Activated CD8-positive, alpha-beta T cell treated with anti-CD3 and anti-CD28 coated beads for 36 hours (primary cell): Measurements from ENCODE around the gene GAP43. TPM values are rescaled to one million over a fixed set of nuclear protein-coding genes. Genes with fewer than 3 reads are reported as not detected.

Experiments
- ATAC-seq: fragments of 200-7000 bp; cut with Tn5 transposase; one replicate; pipeline ENCODE4 v1.10.0; 2021; ENCODE audit warnings: mild to moderate bottlenecking, moderate library complexity
- CTCF ChIA-PET: fragments of 350-600 bp; sonication (Branson Sonifier 250); formaldehyde crosslinking; loops from one replicate; lab custom pipeline; 2021; ENCODE audit warnings: antibody characterized with exemption; lab: Charles Lee
- POLR2A ChIA-PET: fragments of 350-600 bp; sonication (Branson Sonifier 250); formaldehyde crosslinking; loops from one replicate; lab custom pipeline; 2021; ENCODE audit warnings: antibody characterized with exemption; lab: Charles Lee
- DNase-seq: peaks from one replicate; pipeline ENCODE4 v3.0.0-alpha.2; 2020
- H3K27ac Mint-ChIP-seq: one replicate; pipeline ENCODE4 v1.8.0; 2021; ENCODE audit warnings: mild to moderate bottlenecking, mixed read lengths
- H3K27me3 Mint-ChIP-seq: one replicate; pipeline ENCODE4 v1.8.0; 2021; ENCODE audit warnings: mixed read lengths
- H3K36me3 Mint-ChIP-seq: one replicate; pipeline ENCODE4 v1.8.0; 2021; ENCODE audit warnings: low read depth, mixed read lengths
- H3K4me1 Mint-ChIP-seq: one replicate; pipeline ENCODE4 v1.8.0; 2021; ENCODE audit warnings: low read depth, mixed read lengths
- H3K4me3 Mint-ChIP-seq: one replicate; pipeline ENCODE4 v1.8.0; 2021; ENCODE audit warnings: mild to moderate bottlenecking, moderate library complexity, mixed read lengths
- H3K9me3 Mint-ChIP-seq: one replicate; pipeline ENCODE4 v1.8.0; 2021; ENCODE audit warnings: mixed read lengths
- intact Hi-C: fragments of 100-400 bp; cut with micrococcal nuclease; formaldehyde crosslinking; loops from one replicate; pipeline ENCODE4 v1.10.0; 2022
- total RNA-seq, 2 experiments: library from RNA; stranded (reverse); gene quantifications; one replicate each; pipeline ENCODE4 v1.2.3, GENCODE V29; 2021
- TF ChIP-seq, protein P1 (sequence below): fragments of 200-600 bp; IDR thresholded peaks from one replicate; pipeline ENCODE4 v1.8.0; 2022; ENCODE audit warnings: antibody characterized with exemption, mild to moderate bottlenecking

The GAP43 gene
- total RNA-seq, 2 experiments from 2014 or later: not detected

DNA sequence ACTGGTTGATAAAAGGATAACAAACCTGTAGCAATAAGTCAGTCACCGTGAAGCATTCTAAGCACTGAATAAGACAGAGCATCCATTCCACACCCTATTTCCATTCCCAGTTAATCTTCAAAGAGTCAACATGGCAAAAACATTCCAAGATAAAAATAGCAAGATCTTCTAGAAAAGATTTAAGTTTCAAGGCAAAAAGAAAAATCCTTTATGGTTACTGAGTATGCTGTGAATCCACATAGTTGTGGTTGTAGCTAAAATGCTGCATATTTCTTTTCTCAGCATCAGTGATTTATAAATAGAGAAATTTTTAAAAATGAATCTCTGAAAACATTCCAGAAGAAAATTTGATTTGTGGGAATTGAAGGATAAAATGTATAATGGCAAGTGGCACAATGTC lies 21.1 kb downstream of the GAP43 start:
- POLR2A ChIA-PET: interaction anchor here (1.5 kb wide), 1 partner anchor 12 kb away, joined by 3 read pairs; no protein-coding TSS in a partner anchor
- peaks cover 29% of the 10 kb centered on the region for H3K27me3 Mint-ChIP-seq
- TF ChIP-seq, protein P1, sequence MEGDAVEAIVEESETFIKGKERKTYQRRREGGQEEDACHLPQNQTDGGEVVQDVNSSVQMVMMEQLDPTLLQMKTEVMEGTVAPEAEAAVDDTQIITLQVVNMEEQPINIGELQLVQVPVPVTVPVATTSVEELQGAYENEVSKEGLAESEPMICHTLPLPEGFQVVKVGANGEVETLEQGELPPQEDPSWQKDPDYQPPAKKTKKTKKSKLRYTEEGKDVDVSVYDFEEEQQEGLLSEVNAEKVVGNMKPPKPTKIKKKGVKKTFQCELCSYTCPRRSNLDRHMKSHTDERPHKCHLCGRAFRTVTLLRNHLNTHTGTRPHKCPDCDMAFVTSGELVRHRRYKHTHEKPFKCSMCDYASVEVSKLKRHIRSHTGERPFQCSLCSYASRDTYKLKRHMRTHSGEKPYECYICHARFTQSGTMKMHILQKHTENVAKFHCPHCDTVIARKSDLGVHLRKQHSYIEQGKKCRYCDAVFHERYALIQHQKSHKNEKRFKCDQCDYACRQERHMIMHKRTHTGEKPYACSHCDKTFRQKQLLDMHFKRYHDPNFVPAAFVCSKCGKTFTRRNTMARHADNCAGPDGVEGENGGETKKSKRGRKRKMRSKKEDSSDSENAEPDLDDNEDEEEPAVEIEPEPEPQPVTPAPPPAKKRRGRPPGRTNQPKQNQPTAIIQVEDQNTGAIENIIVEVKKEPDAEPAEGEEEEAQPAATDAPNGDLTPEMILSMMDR: no peak
- DNase-seq (no peak), ATAC-seq (no peak)
- no peaks in the 10 kb centered on the region for H3K9me3 Mint-ChIP-seq
- intact Hi-C loops: no loop called here
- no peaks in the 10 kb centered on the region for H3K4me1 Mint-ChIP-seq
- CTCF ChIA-PET: no interaction called here
- H3K36me3 Mint-ChIP-seq: no peaks in the 10 kb centered on the region
- no peak overlapping the region for H3K4me3 Mint-ChIP-seq
- no peak overlapping the region for H3K27ac Mint-ChIP-seq

- no peak for DNase-seq
- no peak for ATAC-seq
- H3K4me1 Mint-ChIP-seq: no peaks in the 10 kb centered on the region
- no peak overlapping the region for H3K4me3 Mint-ChIP-seq
- ChIA-PET CTCF (no interaction called here), POLR2A (no interaction called here)
- no peak overlapping the region for H3K27ac Mint-ChIP-seq
- no peaks in the 10 kb centered on the region for H3K36me3 Mint-ChIP-seq
- intact Hi-C loops: no loop called here
- TF ChIP-seq, protein P1: no peak
- peaks cover 29% of the 10 kb centered on the region for H3K27me3 Mint-ChIP-seq
- H3K9me3 Mint-ChIP-seq: no peaks in the 10 kb centered on the region
These were observed 22.8 kb downstream of the GAP43 start for GRCh38 chr3:115646027-115646690.

DNA sequence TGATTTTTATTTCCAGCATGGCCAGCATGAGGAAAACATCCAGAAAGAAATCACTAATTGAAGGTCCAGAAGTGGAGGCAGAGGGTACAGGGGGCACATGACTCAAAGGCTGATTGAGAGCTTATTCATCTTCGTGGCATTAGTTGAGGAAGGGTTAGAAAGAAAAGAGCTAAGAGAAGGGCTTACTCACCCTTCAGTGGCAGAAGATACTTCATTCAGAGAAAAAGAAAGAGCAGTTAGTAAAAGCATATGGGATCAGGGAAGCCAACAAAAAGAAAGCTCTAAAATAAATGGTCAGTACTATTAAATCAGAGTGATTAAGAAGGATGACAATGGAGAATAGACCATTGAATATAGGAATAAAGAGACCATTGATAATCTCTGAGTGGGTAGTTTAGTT lies 25.2 kb downstream of the GAP43 start:
- H3K27me3 Mint-ChIP-seq: peaks cover 28% of the 10 kb centered on the region
- CTCF ChIA-PET: interaction anchor here (1.0 to 1.1 kb wide), 2 partner anchors 20 to 24 kb away, joined by 3 read pairs; no protein-coding TSS in a partner anchor
- POLR2A ChIA-PET: no interaction called here
- DNase-seq (no peak), ATAC-seq (no peak)
- intact Hi-C loops: no loop called here
- TF ChIP-seq, protein P1: no peak
- no peaks in the 10 kb centered on the region for H3K4me1 Mint-ChIP-seq
- H3K4me3 Mint-ChIP-seq: no peak overlapping the region
- H3K36me3 Mint-ChIP-seq: no peaks in the 10 kb centered on the region
- no peak overlapping the region for H3K27ac Mint-ChIP-seq
- no peaks in the 10 kb centered on the region for H3K9me3 Mint-ChIP-seq

DNA sequence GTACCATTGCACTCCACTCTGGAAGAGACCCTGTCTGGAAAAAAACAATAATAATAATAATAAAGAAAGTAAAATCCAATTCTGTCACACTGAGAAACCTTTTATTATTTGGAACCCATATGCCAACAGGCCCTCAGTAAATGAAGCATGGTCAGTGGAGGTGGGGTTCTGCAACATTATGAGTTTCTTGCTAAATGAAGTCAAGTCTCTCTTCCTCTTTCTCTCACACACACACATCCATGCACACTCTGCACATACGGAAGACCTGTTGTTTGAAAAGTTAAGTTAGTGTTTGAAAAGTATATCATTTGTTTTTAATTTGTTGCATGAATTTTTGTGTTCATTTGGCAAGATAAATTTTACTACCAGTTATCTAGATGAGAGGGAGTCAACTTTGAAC lies 27.8 kb downstream of the GAP43 start:
- H3K27ac Mint-ChIP-seq: no peak overlapping the region
- peaks cover 20% of the 10 kb centered on the region for H3K27me3 Mint-ChIP-seq
- H3K4me1 Mint-ChIP-seq: peaks cover 4% of the 10 kb centered on the region
- ChIA-PET CTCF (interaction anchor here (0.6 to 1.7 kb wide), 2 partner anchors 434 to 1564 kb away, joined by 3 to 4 read pairs; no protein-coding TSS in a partner anchor), POLR2A (no interaction called here)
- no peak for DNase-seq
- no peak for ATAC-seq
- intact Hi-C loops: no loop called here
- no peaks in the 10 kb centered on the region for H3K36me3 Mint-ChIP-seq
- no peak overlapping the region for H3K4me3 Mint-ChIP-seq
- no peaks in the 10 kb centered on the region for H3K9me3 Mint-ChIP-seq
- TF ChIP-seq, protein P1: no peak

- ATAC-seq: no peak
- H3K36me3 Mint-ChIP-seq: no peaks in the 10 kb centered on the region
- POLR2A ChIA-PET: no interaction called here
These were observed 28.3 kb downstream of the GAP43 start for GRCh38 chr3:115651599-115651998.

More at GRCh38 chr3:115651599-115651998, 28.3 kb downstream of the GAP43 start:
- H3K27ac Mint-ChIP-seq: no peak overlapping the region
- CTCF ChIA-PET: no interaction called here
- no peak for DNase-seq
- peaks cover 20% of the 10 kb centered on the region for H3K27me3 Mint-ChIP-seq
- TF ChIP-seq, protein P1: no peak
- intact Hi-C loops: no loop called here
- H3K4me3 Mint-ChIP-seq: no peak overlapping the region
- H3K9me3 Mint-ChIP-seq: no peaks in the 10 kb centered on the region
- H3K4me1 Mint-ChIP-seq: peaks cover 8% of the 10 kb centered on the region
